ENCODE data around the gene CDK5.
"Not testable (repeated sequence)": the region's sequence is repeated elsewhere in the genome, so short reads cannot be mapped to it uniquely, and the experiment has no call there.

CDK5 gene

DNA sequence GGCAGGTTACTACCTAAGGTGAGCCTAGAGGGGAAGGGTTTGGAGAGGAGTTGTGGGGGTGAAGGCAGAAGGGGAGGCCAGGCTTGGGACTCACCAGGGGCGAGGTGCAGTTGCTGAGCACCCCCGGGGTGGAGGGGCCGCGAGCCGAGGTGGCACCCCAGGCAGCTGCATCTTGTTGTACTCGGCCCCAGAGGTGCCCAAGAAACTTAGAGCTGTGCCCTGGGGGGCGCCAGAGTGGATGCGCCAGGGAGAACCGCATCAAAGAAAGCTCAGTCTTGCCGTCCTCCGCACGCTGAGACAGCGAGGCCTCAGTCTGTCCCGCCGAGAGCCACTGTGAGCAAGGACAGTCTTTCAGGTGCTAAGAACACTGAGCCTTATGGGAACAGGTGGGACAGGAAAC, 40.8 kb downstream of the CDK5 start:
- no peak for DNase-seq (ENCODE audit: low read depth, low spot score)

DNA sequence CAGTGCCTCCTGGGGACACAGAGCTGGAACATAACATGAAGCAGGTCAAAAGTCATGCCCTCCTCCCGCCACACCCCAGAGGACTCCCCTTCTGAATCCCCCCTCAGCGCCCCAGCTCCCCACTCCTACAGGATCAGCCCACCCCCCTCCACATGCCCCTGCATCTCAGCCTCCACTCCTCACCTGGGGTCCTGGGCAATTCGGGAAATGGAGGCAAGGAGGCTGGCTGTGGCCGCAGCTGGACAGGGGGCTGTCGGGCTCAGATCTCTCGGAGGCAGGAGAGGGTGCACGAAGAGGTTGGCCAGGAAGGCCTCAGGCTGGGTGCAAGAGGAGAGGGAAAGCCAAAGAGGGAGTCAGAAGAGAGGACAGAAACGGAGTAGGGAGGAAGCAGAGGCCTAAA, 41.2 kb downstream of the CDK5 start:
- DNase-seq (ENCODE audit: low read depth, low spot score): no peak

DNA sequence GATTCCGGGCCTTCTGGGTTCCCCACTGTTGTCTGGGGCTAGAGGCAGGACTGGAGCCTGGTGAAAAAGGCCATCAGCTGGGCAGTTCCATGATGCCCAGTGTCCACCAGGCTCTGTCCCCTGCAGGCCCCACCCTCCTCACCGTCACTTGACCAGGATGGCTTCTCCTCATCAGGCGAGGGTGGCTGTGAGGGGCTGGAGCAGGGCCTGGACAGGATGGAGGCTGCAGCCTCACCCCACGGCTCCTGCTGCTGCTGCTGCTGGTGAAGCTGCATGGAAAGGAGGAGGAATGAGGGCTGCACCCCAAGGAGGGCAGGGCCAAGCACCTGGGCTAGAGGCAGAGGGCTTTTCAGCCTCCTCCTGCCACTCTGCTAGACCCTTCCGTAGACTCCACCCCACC, 41.7 kb downstream of the CDK5 start:
- no peak for DNase-seq (ENCODE audit: low read depth, low spot score)

DNA sequence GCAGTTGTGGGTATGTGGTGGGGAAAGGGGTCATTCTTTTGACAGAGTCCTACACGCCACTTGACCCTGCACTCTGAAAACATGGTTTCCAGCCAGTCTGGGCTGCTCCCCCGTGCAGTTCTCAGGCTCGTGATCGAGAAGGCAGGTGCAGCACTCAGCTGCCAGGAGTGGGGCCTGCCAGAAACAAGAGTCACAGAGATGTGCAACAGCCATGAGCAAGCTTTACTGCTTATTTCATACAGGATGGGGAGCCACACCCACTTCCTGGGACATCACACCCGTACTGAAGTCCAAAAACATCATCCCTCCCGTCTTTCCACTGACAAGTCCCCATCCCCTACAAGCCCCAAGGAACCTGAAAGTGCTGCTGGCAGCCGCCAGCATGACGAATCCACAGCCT, 42.7 kb downstream of the CDK5 start:
- DNase-seq (ENCODE audit: low read depth, low spot score): no peak

DNA sequence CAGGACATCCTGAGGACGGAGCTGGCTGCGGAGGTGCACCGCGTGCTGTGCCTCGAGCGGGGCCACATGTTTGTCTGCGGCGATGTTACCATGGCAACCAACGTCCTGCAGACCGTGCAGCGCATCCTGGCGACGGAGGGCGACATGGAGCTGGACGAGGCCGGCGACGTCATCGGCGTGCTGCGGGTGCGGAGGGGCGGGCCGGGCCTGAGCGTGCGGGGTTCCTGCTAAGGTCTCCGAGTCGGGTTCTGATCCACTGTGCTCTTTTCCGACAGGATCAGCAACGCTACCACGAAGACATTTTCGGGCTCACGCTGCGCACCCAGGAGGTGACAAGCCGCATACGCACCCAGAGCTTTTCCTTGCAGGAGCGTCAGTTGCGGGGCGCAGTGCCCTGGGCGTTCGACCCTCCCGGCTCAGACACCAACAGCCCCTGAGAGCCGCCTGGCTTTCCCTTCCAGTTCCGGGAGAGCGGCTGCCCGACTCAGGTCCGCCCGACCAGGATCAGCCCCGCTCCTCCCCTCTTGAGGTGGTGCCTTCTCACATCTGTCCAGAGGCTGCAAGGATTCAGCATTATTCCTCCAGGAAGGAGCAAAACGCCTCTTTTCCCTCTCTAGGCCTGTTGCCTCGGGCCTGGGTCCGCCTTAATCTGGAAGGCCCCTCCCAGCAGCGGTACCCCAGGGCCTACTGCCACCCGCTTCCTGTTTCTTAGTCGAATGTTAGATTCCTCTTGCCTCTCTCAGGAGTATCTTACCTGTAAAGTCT, 43.8 kb downstream of the CDK5 start:
- DNase-seq (ENCODE audit: low read depth, low spot score): peak; percentile 82

DNA sequence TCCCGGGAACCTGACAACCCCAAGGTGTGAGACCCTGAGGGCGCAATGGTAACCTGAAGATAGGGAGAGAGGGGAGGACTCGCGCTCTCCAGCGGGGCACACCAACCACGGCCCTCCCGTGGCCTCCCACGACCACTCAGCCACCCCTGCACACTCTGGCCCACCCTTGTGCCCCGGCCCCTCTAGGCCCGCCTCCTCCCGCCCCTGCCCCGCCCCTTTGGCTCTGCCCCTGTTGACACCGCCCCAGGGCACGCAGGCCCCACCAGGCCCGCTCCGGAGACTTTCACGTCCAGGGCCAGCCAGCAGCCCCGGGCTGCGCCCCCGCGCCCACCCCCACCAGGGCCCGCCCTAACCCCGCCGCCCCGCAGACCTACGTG, 44.4 kb downstream of the CDK5 start:
- DNase-seq (ENCODE audit: low read depth, low spot score): no peak

DNA sequence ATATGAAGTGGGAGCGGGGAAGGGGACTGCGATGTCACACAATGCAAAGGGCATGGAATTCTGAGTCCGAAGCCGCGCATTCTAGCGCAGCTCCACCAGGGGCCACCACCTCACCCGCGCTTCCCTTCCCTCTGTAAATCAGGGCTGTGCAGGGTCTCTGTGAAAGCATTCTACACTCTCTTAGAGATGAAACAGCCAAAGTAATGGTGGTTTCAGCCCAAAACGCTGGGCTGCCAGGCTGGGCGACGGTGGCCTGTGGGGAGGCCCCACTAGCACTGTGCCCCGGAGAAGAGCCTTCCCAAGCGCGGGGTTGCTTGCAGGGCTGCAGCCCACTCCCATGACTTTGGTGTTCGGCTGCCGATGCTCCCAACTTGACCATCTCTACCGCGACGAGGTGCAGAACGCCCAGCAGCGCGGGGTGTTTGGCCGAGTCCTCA, 44.8 kb downstream of the CDK5 start:
- DNase-seq (ENCODE audit: low read depth, low spot score): peak; percentile 62

DNA sequence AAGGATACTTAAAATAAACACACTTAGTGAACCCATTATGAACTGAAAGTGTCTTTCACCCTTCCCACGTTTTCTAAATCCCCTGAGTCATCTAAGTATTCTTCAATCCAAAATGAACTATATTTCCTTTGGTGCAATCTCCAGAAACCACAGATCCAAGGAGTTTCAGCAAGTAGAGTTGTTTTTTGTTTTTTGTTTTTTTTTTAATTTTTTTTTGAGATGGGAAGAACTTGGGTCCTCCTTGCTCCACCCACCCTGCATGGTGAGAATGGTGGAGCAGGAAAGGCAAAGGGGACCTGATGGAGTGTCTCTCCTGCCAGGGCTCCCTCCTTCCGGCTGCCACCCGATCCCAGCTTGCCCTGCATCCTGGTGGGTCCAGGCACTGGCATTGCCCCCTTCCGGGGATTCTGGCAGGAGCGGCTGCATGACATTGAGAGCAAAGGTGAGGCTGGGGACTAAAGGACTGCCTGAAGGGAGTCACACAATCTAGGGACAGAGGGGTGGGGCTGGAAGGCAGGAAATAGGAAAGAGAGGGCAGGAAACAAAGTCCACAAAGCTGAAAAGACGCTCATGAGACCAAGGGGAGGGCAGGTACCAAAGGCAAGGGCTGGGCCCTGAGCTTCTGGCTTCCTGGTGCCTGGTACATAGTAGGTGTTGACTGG, 45.5 kb downstream of the CDK5 start:
- no peak for DNase-seq (ENCODE audit: low read depth, low spot score)

DNA sequence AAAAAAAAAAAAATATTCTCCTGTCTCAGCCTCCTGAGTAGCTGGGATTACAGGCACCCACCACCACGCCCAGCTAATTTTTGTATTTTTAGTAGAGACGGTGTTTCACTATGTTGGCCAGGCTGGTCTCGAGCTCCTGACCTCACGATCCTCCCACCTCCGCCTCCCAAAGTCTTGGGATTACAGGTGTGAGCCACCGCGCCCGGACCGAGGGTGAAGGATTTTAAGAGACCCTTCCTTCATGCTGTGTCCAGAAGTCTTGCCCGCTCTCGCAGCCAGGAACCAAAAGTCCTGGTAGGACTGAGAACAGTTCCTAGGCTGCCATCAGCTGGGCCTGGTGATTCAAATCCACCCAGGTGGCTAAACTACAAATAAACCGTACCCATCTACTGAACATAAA, 46.1 kb downstream of the CDK5 start:
- DNase-seq (ENCODE audit: low read depth, low spot score): not testable (repeated sequence)

DNA sequence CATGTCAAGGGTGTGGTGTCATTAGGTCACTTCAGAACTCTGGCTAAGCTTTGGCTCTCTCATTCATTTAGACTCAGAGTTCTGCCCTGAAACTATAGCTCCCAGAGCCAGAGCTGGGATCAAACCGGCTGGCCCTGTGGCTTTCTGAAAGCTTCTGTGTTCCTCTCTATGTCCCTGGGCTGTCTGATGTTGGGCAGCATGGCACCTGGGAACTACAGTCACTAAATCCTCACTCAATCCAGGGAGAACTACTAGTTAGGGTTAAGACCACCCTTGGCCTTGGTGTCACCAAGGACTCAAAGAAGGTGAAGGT, 46.6 kb downstream of the CDK5 start:
- no peak for DNase-seq (ENCODE audit: low read depth, low spot score)

DNA sequence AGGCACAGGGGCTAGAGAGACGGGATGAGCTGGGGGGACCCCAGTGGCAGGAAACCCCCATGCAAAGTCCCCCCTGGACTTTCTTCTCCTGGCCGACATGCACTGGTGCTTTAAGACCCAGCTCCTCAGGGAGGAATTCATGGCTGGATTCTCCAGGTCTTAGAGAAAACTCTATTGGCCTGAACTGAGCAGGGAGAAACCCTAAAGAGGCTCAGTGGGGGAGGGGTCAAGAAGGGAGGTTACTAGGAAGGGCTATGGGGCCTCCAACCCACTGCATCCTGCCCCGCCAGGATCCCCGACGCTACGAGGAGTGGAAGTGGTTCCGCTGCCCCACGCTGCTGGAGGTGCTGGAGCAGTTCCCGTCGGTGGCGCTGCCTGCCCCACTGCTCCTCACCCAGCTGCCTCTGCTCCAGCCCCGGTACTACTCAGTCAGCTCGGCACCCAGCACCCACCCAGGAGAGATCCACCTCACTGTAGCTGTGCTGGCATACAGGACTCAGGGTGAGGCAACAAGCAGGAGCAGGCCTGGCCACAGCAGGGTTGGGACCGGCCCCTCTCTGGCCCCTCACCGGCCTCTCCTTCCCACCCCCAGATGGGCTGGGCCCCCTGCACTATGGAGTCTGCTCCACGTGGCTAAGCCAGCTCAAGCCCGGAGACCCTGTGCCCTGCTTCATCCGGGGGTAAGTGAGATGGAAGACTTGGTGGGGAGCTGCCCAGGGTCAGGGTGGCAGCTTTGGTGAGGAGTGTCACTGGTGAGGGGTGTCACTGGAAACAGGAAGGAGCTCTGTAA, 47.2 kb downstream of the CDK5 start:
- peak; percentile 38 for DNase-seq (ENCODE audit: low read depth, low spot score)

DNA sequence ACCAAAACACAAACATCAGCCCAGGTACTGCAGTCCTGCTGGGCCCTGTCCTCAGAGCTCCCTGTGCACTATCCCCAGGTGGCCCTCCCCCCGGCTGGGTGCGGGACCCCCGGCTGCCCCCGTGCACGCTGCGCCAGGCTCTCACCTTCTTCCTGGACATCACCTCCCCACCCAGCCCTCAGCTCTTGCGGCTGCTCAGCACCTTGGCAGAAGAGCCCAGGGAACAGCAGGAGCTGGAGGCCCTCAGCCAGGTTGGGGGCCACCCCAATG, 47.7 kb downstream of the CDK5 start:
- no peak for DNase-seq (ENCODE audit: low read depth, low spot score)

DNA sequence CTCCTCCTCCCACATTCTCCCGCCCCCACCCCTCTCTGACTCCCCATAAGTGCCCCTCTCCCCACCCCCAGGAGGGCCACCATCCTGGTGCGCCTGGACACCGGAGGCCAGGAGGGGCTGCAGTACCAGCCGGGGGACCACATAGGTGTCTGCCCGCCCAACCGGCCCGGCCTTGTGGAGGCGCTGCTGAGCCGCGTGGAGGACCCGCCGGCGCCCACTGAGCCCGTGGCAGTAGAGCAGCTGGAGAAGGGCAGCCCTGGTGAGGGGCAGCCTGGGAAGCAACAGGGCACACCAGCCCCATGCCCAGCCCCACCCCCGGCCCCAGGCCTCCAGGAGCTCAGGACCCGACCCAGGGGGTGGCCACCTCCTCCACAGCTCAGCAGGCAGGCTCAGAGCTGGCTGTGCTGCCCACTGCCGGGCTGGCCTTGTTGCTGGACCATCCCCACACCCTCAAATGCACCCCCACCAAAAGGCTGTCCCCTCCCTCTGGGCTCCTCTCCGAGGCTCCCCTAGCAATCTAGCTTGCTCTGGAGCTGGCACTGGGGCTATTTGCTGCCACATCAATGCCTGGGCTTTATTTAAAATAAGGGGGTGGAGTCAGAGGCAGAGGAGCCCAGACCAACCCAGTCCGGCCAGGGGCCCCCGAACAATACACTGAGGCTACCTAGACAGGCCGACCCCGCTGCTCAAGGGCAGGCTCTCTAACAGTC, 48.2 kb downstream of the CDK5 start:
- no peak for DNase-seq (ENCODE audit: low read depth, low spot score)

DNA sequence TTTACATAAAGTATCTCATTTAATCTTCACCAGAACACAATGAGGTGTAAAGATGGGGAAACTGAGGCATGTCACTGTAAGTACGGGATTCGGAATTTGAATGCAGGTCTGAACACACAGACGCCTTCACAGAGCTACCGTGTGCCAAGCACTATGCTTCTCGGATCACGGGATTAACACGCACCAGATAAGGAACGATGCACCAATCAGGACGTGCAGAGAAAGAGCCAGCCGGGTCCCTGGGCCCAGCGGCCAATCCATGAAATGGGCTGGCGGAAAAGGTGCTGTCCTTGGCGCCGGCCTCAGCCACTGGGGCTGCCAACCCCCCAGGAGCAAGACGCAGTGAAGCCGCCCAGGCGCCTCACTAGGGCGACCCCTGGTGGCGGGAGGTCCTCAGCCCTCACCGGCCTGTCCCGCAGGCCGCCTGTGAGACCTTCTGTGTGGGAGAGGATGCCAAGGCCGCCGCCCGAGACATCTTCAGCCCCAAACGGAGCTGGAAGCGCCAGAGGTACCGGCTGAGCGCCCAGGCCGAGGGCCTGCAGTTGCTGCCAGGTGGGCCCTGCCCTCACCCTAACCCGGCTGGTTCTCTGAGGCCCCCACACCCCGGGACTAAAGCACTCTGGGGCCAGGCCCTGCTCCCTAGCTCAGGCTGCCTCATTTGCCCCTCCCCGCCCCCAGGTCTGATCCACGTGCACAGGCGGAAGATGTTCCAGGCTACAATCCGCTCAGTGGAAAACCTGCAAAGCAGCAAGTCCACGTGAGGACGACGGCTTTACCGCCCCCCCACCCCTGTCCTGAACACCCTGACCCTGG, 49.0 kb downstream of the CDK5 start:
- peak; percentile 39 for DNase-seq (ENCODE audit: low read depth, low spot score)

DNA sequence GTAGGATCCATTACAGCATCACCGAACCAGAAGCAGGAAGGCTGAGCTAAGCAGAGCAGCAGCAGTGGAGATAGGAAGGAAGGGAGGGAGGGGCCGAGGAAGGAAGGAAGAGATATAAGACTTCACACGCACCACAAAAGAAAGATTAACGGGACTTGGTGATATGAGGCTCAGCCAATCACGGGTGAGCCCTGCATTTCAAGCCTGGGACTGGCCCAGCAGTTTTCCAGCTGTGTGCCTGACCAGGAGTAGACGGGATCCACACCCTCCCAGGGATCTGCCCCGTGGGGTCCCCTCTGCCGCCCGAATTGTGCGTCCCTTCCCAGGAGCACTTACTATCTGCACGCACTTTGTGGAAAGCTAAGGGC, 49.6 kb downstream of the CDK5 start:
- DNase-seq (ENCODE audit: low read depth, low spot score): no peak

DNA sequence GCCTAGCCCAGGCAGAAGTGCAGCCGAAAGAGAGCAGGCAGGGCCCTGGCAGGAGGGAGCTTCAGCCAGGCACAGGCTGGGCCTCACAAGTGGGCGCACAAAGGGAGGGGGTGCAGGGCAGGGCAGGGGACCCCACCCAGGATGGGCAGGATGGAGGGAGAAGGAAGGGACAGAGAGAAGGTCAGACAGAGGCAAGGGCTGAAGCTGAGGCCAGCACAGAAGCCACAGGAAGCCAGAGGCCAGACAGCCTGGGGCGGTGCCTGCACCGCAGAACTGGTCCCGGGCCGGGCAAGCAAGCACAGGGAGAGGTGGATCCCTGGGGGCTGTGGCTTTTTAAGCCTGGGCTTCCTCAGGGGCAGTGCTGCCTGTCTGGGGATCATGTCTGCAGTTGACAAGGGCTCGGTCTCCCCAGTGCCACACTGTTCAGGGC, 50.2 kb downstream of the CDK5 start:
- no peak for DNase-seq (ENCODE audit: low read depth, low spot score)

DNA sequence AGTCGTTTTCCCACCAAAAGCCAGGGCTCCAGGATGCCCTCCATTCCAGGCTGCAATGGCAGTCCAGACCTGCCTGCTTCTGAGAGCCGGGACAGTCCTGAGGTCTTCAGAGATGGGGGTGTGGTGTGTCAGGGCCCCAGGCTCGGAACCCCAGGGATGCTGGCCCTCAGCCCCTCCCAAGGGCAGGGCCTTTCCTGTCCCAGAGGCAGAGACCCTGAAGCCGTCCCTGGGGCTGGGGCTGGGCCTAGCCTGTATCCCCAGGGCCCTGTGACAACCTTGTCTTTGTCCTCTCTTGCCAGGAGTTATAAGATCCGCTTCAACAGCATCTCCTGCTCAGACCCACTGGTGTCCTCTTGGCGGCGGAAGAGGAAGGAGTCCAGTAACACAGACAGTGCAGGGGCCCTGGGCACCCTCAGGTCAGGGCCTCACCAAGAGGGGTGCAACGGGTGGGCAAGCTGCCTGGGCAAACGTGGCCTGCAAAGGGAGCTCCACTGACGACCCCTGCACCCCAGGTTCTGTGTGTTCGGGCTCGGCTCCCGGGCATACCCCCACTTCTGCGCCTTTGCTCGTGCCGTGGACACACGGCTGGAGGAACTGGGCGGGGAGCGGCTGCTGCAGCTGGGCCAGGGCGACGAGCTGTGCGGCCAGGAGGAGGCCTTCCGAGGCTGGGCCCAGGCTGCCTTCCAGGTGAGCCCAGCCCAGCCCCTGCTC, 51.0 kb downstream of the CDK5 start:
- DNase-seq (ENCODE audit: low read depth, low spot score): no peak

DNA sequence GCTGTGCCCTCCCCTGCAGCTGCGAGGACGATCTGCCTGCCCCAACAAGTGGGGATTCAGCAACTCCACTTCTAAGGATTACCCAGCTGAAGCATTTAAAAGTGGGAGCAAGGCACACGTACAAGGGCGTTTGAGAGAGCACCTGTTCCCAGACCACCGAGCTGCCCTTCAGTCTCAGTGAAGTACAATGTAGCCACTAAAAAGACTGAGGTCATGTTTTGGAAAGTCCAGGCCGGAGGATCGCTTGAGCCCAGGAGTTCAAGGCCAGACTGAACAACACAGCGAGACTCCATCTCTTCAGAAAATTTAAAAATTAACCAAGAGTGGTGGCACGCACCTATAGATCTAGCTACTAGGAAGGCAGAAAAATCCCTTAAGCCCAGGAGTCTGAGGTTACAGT, 52.1 kb downstream of the CDK5 start:
- no peak for DNase-seq (ENCODE audit: low read depth, low spot score)
